Cortex of kidney (tissue), 1 donor: Measurements from ENCODE around the gene ZNF507.
A peak's percentile ranks its signal among the peaks of the same experiment; 100 is the strongest.
"Not testable (repeated sequence)": the region's sequence is repeated elsewhere in the genome, so short reads cannot be mapped to it uniquely, and the experiment has no call there.

Experiments
- DNase-seq: peaks from one replicate; lab custom pipeline; 2025; lab: John Stamatoyannopoulos, UW

The ZNF507 gene

GRCh38 chr19:32368787-32369186, 23.4 kb downstream of the ZNF507 start:
- DNase-seq = no peak

- DNase-seq = no peak
Observed at GRCh38 chr19:32372726-32373517, 27.5 kb downstream of the ZNF507 start.

- no peak for DNase-seq
Observed at GRCh38 chr19:32373585-32374295, 28.3 kb downstream of the ZNF507 start.

GRCh38 chr19:32374362-32374761, 29.0 kb downstream of the ZNF507 start:
- DNase-seq = not testable (repeated sequence)

GRCh38 chr19:32377088-32377487, 31.7 kb downstream of the ZNF507 start:
- not testable (repeated sequence) for DNase-seq

- DNase-seq = no peak
Observed at GRCh38 chr19:32380269-32380668, 34.9 kb downstream of the ZNF507 start.

- DNase-seq = no peak
Observed at GRCh38 chr19:32387701-32388392, 42.4 kb downstream of the ZNF507 start.

- DNase-seq = no peak
Observed at GRCh38 chr19:32388393-32388855, 43.0 kb downstream of the ZNF507 start.

GRCh38 chr19:32392901-32393300, 47.5 kb downstream of the ZNF507 start:
- no peak for DNase-seq

GRCh38 chr19:32396046-32396652, 50.7 kb downstream of the ZNF507 start:
- no peak for DNase-seq

- DNase-seq = no peak
Observed at GRCh38 chr19:32397671-32398101, 52.3 kb downstream of the ZNF507 start.

GRCh38 chr19:32401992-32402391, 56.6 kb downstream of the ZNF507 start:
- no peak for DNase-seq

GRCh38 chr19:32403291-32403995, 58.0 kb downstream of the ZNF507 start:
- DNase-seq = no peak

GRCh38 chr19:32404213-32404932, 59.0 kb downstream of the ZNF507 start:
- no peak for DNase-seq

GRCh38 chr19:32404933-32405430, 59.6 kb downstream of the ZNF507 start:
- DNase-seq = no peak

- peak; percentile 44 for DNase-seq
Observed at GRCh38 chr19:32405431-32406160, 60.2 kb downstream of the ZNF507 start, which contains the start of gene DPY19L3. Gene DPY19L3, plus strand, starts transcription at chr19:32405770. Its CDS starts 2,484 bp downstream, at chr19:32408254.

GRCh38 chr19:32406161-32407003, 61.0 kb downstream of the ZNF507 start:
- no peak for DNase-seq
